HG03159 (cell line): ENCODE data around the gene COL12A1.

Experiments used
- ATAC-seq: cut with Tn5 transposase; IDR thresholded peaks from one replicate; pipeline ENCODE4 v1.9.1; 2021; ENCODE audit warnings: mild to moderate bottlenecking, moderate library complexity; ENCODE audit not compliant: unreplicated experiment

The COL12A1 gene

GRCh38 chr6:75183099-75183541, 22.7 kb downstream of the COL12A1 start:
- ATAC-seq, result no peak

DNA sequence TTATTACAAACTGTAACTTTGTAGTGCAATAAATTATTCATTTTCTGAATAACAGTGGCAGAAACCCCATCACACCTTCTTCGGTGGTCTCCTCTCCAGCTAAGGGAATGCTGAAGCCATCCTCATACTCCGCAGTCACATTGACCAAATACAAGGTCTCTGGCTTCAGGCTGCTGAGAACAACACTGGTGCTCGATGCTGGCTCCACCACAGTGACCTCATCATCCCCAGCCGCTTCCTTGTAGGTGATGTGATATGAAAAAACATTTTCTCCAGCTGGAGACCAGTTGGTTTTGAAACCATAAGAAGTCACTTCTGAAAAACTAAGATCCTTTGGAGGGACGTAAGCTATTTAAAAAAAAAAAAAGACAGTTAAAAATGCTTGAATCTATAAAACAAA, 25.0 kb downstream of the COL12A1 start:
- ATAC-seq, result no peak

DNA sequence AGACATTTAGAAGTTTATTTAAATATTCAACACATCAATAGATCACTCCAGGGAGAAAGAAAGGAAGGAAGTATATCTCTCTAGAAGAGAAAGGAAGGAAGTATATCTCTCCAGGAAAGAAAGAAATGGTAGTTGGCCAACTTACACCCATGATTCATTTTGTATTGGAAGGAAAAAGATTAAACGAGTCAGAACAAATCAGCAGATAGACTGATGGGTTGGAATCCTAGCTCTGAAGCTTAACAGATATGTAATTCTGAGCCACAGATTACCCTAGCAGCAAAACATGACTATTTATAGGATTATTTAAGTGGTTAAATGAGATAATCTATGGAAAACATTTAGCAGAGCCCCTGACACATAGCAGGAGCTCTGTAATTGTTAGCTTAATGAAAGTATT, 27.1 kb downstream of the COL12A1 start:
- no peak for ATAC-seq

DNA sequence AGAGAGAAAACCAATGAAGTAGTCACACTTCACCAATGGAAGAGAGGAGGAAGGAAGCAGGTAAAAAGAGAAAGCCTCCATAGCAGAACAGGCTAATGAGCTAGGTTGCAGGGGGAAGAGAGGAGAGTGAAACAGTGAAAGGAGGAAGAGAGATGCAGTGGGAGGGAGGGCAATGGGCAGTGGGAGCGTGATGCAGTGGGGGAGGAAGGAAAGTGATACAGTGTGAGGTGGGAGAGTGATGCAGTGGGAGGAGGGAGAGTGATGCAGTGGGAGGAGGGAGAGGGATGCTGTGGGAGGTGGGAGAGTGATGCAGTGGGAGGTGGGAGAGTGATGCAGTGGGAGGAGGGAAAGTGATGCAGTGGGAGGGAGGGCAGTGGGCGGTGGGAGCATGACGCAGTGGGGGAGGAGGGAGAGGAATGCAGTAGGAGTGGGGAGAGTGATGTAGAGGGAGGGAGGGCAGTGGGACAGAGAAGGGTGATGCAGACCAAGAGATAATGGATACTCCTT, 29.7 kb downstream of the COL12A1 start:
- no peak for ATAC-seq

DNA sequence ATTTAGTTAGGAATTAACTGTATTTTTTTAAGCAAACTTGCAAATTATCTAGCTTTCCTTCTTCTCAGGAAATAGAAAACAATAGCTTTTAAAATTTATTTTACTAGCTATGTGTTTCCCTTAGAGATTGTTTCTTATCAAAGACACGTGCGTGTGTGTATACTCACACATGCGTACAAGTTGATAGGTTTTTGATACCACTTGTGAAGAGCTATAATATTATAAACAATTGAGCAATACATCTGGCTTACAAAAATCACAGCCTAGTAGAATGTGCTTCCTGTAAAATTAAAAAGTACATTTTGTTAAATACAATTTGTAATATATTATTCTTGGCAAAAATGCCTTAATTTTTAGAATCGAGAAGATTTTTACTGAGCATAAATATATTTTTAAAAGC, 33.9 kb downstream of the COL12A1 start:
- ATAC-seq, result no peak

- ATAC-seq, result no peak
Measured at GRCh38 chr6:75171567-75171966, 34.3 kb downstream of the COL12A1 start.

GRCh38 chr6:75170691-75171560, 34.9 kb downstream of the COL12A1 start:
- ATAC-seq, result no peak

GRCh38 chr6:75169689-75170586, 35.9 kb downstream of the COL12A1 start:
- ATAC-seq, result no peak

DNA sequence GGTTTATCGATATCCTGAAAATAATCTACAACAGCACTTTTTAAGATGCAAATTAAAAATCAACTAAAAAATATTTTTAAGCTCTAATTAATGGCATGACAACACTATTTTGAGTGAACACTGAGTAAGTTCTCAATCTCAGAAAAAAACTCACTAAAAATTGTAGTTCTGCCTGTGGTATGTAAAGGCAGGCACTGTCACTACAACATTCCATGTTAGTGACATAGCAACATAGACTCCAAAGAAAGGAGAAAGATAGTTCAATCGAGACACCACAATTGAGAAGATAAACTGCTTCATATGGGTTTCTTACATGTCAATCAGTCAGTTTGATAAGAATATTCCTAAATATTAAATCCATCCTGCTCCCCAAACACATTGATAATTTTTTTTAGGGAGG, 38.0 kb downstream of the COL12A1 start:
- no peak for ATAC-seq

DNA sequence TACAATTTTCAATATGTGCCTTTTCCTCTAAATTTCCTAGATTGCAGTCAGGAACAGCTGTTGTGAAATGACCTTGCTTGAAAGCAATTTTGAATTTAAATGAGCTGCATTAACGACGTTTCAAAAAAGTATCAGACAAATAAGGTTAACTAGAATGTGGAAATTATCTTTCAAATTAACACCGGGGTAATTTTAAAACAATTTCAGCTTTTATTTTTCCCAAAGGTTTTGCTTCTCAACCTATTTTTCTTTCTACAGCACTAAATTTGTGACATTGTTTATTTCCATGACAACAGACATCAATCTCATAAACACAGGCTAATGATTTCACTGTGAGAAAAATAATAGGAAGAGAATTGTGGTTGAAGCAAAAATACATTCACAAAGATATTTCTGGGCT, 38.5 kb downstream of the COL12A1 start:
- ATAC-seq, result no peak

GRCh38 chr6:75166773-75167172, 39.1 kb downstream of the COL12A1 start:
- no peak for ATAC-seq

- no peak for ATAC-seq
Measured at GRCh38 chr6:75166236-75166635, 39.6 kb downstream of the COL12A1 start.

GRCh38 chr6:75158176-75158575, 47.7 kb downstream of the COL12A1 start:
- no peak for ATAC-seq

DNA sequence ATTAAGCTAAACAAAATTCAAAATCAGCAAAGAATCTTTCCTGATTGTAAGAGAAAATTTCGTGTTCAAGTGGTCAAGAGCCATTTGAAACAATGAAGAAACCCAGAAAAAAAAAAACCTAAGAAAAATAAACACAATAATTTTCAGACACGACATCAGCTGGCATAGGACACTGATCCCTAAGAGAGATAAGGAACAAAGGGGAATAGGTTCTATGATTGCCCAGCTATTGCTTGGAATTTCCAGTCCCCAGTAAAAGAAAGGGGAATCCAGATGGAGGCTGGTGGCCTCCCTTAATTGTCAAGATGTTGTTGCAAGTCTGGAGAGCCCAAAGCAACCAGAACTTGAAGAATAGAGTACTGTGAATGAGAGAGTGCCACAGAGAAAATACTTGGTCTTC, 48.5 kb downstream of the COL12A1 start:
- ATAC-seq, result no peak

DNA sequence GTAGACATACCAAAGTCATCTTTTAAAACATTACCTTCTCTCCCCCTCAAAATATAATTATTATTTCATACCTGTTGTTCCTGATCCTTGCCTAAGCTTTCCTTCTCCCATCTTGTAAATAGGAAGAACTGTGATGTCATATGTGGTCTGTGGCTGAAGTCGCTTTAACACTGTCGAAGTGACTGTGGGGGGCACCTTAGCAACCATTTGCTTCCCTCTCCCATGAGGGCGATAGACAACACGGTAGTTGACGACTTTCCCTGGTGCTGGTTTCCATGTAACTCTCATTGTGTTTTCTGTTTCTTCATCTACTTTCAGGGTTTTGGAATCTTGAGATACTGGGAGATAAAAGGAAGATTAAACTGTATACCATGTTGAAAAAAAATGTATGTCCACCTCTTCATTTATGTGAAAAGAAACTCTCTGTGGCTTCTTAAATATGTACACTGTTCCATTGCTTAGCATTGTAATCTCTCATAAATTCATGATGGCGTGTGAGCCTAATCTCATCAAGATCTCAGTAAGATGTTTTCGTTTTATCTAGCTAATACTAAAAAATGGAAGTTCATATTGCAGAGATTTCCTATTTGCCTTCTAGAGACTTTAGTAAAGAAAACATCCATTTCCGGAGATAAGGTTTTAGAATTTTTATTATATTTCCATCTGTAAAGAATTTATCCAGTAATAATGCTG, 49.5 kb downstream of the COL12A1 start:
- ATAC-seq, result no peak

GRCh38 chr6:75155631-75156030, 50.2 kb downstream of the COL12A1 start:
- ATAC-seq, result no peak

DNA sequence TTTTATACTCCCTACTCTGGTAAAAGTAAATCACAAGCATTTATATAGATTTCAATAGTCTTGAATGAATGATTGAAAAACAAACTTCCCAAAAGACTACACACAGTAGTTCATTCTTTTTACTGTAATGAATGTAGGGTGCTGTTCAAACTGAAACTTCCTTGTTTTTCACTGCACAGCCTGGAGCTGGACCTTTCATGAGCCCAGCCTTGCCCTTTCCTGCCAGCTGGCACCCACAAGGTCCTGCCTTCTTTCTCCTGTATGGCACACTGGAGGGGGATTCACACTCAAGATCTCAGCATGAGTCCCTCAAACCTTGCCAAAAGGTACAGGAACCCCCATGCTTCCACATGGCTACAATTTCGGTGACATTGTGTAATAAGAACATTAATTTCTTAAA, 50.9 kb downstream of the COL12A1 start:
- ATAC-seq, result no peak

GRCh38 chr6:75150685-75151412, 55.0 kb downstream of the COL12A1 start:
- ATAC-seq, result no peak

DNA sequence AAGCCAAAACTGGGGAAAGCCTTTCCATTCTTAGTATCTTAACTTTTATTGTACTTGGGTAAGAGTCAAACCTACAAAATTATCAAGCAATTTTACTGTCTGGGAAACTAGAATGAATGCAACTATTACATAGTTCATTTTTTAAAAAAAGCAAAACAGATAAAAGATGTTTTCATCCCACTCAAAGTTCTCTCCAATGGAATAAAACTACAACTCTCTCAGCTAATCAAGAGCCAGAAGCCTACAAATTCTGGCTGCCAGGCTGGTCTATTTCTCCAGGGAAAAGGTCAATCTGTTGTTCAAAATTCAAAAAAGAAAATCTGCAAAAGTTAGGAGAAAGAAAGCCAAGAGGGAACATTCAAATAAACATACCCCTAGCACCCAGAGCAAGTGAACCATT, 56.2 kb downstream of the COL12A1 start:
- no peak for ATAC-seq

- no peak for ATAC-seq
Measured at GRCh38 chr6:75149240-75149639, 56.6 kb downstream of the COL12A1 start.
